Activated CD8-positive, alpha-beta memory T cell treated with anti-CD3 and anti-CD28 coated beads for 24 hours (primary cell): ENCODE data around the gene GRHL1.

Source experiments
- DNase-seq: peaks from one replicate; pipeline ENCODE4 v3.0.0-alpha.2; 2020

GRHL1 gene

GRCh38 chr2:9949992-9950520, 1.4 kb upstream of the GRHL1 start:
- no peak for DNase-seq

GRCh38 chr2:9950521-9951271, 797 bp upstream of the GRHL1 start:
- peak; percentile 80 for DNase-seq

GRCh38 chr2:9951272-9951521, 296 bp upstream of the GRHL1 start:
- DNase-seq, result no peak

- no peak for DNase-seq
Observed at GRCh38 chr2:9952286-9952737, 819 bp downstream of the GRHL1 start.

DNA sequence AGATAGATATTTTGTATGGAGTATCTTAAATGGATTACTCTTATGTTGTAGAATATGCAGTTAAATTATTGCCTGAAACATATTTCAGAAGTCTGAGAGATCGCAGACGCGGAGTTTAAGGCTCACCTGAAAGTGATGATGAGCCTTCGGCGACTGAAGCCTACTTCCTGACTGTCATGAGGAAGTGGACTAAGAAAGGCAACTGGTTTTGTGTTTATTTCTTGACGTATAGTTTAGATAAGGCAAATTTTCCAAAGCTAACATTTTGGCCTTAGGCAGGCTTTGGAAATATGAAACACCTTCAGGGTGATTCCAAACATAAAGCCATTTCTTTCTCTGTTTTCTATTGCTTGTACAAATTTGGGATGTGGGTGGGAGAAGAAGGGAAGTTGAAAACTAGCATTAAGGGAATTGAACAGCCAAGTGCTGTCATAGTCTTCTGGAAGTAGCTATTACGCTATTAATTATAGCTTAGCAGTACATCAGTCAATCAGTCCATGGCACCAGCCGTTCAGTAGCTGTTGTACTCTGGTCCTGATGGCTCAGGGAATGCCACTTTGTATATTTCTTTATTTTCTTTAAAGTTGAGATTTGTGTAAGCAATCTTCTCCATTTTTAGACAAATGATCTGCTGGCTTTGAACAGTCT, 1.5 kb downstream of the GRHL1 start:
- DNase-seq, result no peak

DNA sequence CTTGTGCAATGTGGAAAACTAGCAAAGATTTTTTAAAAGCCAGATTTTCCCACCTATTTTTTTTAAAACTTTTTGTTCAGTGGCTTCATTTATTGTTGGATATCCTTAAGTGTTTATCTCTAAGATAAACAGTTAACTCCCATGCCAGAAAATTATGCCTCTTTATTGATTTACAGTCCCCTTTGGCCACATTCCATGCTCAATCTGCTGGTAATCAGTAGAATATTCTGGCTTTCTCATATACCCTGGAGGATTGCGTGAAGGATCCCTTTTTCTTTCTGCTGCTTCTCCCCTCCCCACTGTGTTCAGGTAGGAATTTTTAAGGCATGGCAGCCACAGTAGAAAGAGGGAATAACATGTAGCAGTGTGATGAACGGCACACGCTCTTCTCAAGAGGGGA, 2.6 kb downstream of the GRHL1 start:
- DNase-seq, result no peak

GRCh38 chr2:9958057-9958456, 6.6 kb downstream of the GRHL1 start:
- no peak for DNase-seq

DNA sequence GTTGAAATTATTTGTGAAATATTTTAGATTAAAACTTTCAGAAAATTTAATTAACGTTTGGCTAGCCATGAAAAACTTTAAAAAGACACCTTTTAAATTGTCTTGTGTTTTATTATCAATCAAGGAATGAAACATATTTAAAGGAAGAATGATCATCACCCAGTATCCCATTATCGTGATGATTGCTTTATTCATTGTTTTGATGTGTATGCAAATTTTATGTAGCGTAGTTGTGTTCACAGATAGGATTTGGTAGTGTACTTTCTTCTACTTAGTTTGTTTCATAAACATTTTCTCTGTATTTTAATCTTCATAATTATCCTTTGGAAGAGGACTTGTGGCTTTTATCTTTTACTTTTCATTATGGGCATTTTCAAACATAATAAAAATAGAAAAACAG, 7.8 kb downstream of the GRHL1 start:
- no peak for DNase-seq

DNA sequence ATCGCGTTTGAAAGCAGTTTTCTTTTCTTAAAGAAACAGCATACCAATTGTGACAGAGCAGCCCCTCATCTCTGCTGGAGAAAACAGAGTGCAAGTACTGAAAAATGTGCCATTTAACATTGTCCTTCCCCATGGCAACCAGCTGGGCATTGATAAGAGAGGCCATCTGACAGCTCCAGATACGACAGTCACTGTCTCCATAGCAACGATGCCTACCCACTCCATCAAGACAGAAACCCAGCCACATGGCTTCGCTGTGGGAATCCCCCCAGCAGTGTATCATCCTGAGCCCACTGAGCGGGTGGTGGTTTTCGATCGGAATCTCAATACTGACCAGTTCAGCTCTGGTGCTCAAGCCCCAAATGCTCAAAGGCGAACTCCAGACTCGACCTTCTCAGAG, 9.5 kb downstream of the GRHL1 start:
- DNase-seq, result no peak

GRCh38 chr2:9964334-9964980, 13.0 kb downstream of the GRHL1 start:
- DNase-seq, result no peak

- no peak for DNase-seq
Observed at GRCh38 chr2:9965119-9965822, 13.8 kb downstream of the GRHL1 start.

DNA sequence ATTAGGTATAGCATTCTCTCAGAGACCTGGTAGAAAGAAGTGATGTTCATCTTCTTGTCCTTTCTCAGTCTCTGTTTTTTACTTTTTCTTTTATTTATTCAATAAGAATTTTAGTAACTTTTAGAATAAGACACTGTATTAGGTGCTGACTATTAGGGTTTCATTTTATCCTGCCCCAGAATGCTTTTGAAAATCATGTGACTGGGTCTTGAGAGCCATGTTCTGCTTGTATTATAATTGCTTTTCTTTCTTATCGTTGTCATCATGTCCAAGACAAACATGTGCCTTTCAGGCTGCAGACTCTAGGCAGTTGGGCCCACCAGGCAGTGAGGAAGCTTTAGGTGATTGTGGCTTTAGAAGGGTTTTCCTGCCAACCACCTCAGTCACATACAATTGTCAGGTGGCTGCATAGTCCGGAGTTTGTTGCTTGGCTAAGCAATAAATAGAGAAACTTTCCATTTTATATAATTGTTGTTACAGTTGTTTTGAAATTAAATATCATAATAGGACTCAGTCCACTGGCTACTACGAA, 15.1 kb downstream of the GRHL1 start:
- DNase-seq, result no peak

DNA sequence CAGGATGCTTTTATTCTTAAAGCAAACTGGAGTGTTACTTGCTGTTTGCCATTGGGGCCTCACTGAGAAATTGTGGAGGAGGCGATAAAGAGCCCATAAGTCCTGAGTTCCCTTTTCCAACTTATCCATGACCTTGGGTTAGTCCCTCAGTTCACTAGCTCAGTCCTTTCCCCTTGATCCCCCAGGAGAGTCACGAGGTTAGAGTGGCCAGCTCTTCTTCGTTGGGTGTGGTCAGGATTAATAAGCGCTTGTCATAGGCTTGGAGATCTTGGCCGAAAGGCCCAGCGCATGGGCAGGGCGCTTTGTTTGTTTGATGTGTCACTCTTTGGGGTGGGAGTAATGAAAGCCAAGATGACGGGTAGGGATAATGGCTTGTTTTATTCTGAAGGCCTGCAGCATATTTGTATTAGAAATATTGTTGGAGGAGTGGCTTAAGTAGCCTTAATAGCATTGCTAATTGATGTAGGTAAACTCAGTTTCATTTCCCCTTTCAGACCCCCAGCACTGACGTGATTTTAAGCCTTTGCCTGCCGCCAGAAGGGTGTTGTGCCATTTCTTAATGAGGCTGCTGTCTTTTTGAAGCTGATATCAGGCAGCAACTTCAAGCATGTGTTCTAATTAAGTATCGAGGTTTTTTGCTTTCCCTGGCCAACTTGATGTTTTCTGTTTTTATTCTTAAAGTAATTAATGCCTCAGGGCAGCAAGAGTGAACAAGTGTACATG, 15.7 kb downstream of the GRHL1 start:
- no peak for DNase-seq

- DNase-seq, result no peak
Observed at GRCh38 chr2:9968553-9969497, 17.3 kb downstream of the GRHL1 start.

DNA sequence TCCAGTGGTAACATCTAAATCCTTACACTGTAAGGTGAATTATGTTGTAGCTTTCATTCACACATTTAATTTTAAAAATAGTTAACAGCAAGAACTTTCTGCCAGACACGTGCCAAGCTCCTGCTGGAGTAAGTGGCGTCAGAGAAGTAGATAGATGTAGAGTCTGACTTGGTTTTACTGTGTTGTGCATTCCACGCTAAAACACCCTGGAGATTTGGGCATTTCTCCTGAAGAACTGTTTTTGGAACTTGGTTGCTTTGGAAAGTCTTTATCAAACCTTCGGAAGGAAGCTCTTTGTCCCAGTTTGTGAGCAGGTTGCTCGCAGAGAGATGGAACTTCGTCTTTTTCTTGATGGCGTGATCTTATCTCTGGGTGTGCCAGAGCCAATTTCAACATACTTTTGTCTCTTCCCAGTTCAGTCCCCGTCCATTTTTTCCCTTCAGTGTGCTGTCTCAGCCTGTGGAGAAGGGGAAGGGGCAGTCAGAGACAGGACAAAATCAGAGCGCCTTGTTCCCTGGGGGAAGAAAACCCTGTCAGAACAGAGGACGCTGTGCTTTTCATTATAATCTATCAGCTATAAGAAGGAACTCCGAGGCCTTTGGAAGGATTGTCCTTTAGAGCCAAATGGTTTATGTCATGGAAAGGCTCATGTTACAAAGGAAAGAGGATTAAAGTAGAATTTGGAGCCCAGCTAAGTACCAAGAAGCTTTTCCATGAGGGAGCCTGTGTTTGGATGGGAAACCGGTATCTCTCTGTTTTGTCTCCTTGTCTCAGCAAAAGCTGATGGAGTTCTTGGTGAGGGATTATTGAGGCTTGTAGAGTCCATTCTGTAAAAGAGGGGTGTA, 18.9 kb downstream of the GRHL1 start:
- DNase-seq, result no peak

GRCh38 chr2:9971105-9971818, 19.8 kb downstream of the GRHL1 start:
- no peak for DNase-seq

- no peak for DNase-seq
Observed at GRCh38 chr2:9971890-9972289, 20.4 kb downstream of the GRHL1 start.

GRCh38 chr2:9972621-9973479, 21.4 kb downstream of the GRHL1 start:
- DNase-seq, result no peak

DNA sequence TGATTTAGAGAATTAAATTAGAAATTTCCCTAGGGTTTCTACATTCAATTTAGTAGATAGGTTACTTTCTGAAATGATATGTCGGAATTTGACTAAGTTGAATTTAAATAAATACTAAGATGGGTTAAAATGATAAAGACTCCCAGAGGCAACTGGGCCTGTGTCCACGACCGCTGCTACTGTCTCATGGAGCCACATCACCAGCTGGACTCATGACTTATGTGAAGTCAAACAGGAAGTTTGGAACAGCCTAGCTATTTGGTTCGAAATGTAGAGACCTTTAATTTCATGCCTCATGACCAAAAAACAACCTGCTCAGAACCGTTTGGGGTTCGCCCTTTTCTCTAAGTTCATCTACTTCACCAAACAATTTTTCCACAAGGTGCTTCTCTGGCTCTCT, 22.2 kb downstream of the GRHL1 start:
- DNase-seq, result no peak
